H1 (cell line): ENCODE data around the gene MTURN.

Experiments used
- CBX5 ChIP-seq: fragments of 300-800, 300-1000 bp; sonication (generic); IDR thresholded peaks from 2 replicates; pipeline ENCODE4 v1.7.1; 2016; ENCODE audit warnings: antibody characterized with exemption, low read length, low read depth
- CTCF ChIP-seq, 3 experiments: IDR thresholded peaks; 1 replicate in 2 of 3; 2 replicates in 1 of 3; pipeline versions ENCODE4 v1.5.1 to v1.6.1; 2011; ENCODE audit warnings: low read length in 3 of 3, mild to moderate bottlenecking in 3 of 3, inconsistent platforms in 2 of 3, low read depth in 1 of 3, moderate library complexity in 1 of 3; ENCODE audit not compliant: insufficient read depth in 1 of 3; ENCODE audit errors: control extremely low read depth in 1 of 3
- POLR2A ChIP-seq, 2 experiments: IDR thresholded peaks; 1 replicate in 1 of 2; 2 replicates in 1 of 2; pipeline ENCODE4 v1.6.1; 2011; ENCODE audit warnings: low read depth in 2 of 2, low read length in 2 of 2, mild to moderate bottlenecking in 2 of 2; ENCODE audit errors: control extremely low read depth in 1 of 2
- RNF2 ChIP-seq: fragments of 200-900, 300-1000 bp; sonication (generic); IDR thresholded peaks from 2 replicates; pipeline ENCODE4 v1.7.1; 2016; ENCODE audit warnings: borderline replicate concordance, low read depth, mild to moderate bottlenecking, antibody characterized with exemption, low read length; ENCODE audit not compliant: poor library complexity, severe bottlenecking; ENCODE audit errors: missing control alignments
- SP1 ChIP-seq: IDR thresholded peaks from 2 replicates; pipeline ENCODE4 v1.6.1; 2011; ENCODE audit warnings: low read depth, low read length

GRCh38 chr7:30183749-30184369, 49.1 kb downstream of the MTURN start:
- TF ChIP-seq RNF2: no peak
- no peak for TF ChIP-seq CBX5
- TF ChIP-seq CTCF (IDR thresholded peaks at IDR 0.05; ENCODE audit: control extremely low read depth in 1 of 3, insufficient read depth in 1 of 3, low read depth in 1 of 3, low read length in 3 of 3): no peak
- TF ChIP-seq SP1: no peak
- no peak for TF ChIP-seq POLR2A (IDR thresholded peaks at IDR 0.05; ENCODE audit: control extremely low read depth in 1 of 2, low read depth in 2 of 2, low read length in 2 of 2)
